HCT116 (cell line): ENCODE results near the gene ANO8. TPM values are rescaled to one million over a fixed set of nuclear protein-coding genes. Genes with fewer than 3 reads are reported as not detected.

Experiments used
- ATAC-seq: fragments of 200-7000 bp; cut with Tn5 transposase; 2 replicates; pipeline ENCODE4 v1.9.1; 2020; ENCODE audit warnings: mild to moderate bottlenecking, moderate library complexity
- BruUV-seq: library from RNA; stranded (reverse); fragments of 400-500 nt; replicated peaks from 2 replicates; lab custom pipeline; 2021; lab: Mats Ljungman, UMichigan
- CTCF ChIA-PET: fragments of 300-600 bp; sonication (Branson Sonifier 250); formaldehyde crosslinking; loops from one replicate; lab custom pipeline; 2021; ENCODE audit warnings: antibody characterized with exemption; lab: Charles Lee
- POLR2A ChIA-PET: fragments of 300-600, 350-600 bp; sonication (Branson Sonifier 250); formaldehyde crosslinking; loops from one replicate; lab custom pipeline; 2021; ENCODE audit warnings: antibody characterized with exemption; lab: Charles Lee
- RAD21 ChIA-PET, 2 experiments: fragments of 300-600 bp; sonication (Branson Sonifier 250); formaldehyde crosslinking; loops; one replicate each; lab custom pipeline; 2023; ENCODE audit warnings: low total read pairs in 2 of 2; ENCODE audit not compliant: uncharacterized antibody in 2 of 2, unreplicated experiment in 2 of 2, low non-redundant PET in 1 of 2; lab: Charles Lee
- DNase-seq: peaks from one replicate; pipeline ENCODE4 v3.0.0-alpha.2; 2010; ENCODE audit warnings: low read depth, low spot score
- H2AFZ ChIP-seq: fragments of 200-600 bp; shearing (Covaris generic), sonication (generic); 2 replicates; pipeline ENCODE4 v1.6.1; 2017; ENCODE audit warnings: low read depth, mixed run types, mixed read lengths, antibody characterized with exemption, low read length; ENCODE audit not compliant: poor library complexity, severe bottlenecking
- H3K27ac ChIP-seq: 2 replicates; pipeline ENCODE4 v1.5.1; 2012; ENCODE audit warnings: low read depth, low read length
- H3K27me3 ChIP-seq: fragments of 200-600 bp; sonication (generic); 2 replicates; pipeline ENCODE4 v1.6.1; 2016; ENCODE audit warnings: mixed run types, low read length, mixed read lengths; ENCODE audit not compliant: insufficient read depth
- H3K36me3 ChIP-seq, 2 experiments: fragments of 200-500 bp in 1 of 2; fragments of 200-600 bp in 1 of 2; sonication (Bioruptor generic) in 1 of 2; sonication (generic) in 1 of 2; 2 replicates each; pipeline versions ENCODE4 v1.5.1 to v1.6.1; 2014 to 2016; ENCODE audit warnings: low read length in 2 of 2, inconsistent platforms in 1 of 2, mixed read lengths in 1 of 2, mixed run types in 1 of 2; ENCODE audit not compliant: insufficient read depth in 2 of 2, control insufficient read depth in 1 of 2
- H3K4me1 ChIP-seq, 2 experiments: fragments of 200-600 bp in 1 of 2; sonication (generic) in 1 of 2; 2 replicates each; pipeline versions ENCODE4 v1.5.1 to v1.6.1; 2012 to 2017; ENCODE audit warnings: low read length in 2 of 2, inconsistent platforms in 1 of 2, mild to moderate bottlenecking in 1 of 2, mixed read lengths in 1 of 2, mixed run types in 1 of 2, moderate library complexity in 1 of 2; ENCODE audit not compliant: insufficient read depth in 2 of 2, control insufficient read depth in 1 of 2
- H3K4me2 ChIP-seq: fragments of 200-600 bp; sonication (generic); 2 replicates; pipeline ENCODE4 v1.6.1; 2017; ENCODE audit warnings: mixed run types, low read length, mixed read lengths
- H3K4me3 ChIP-seq, 2 experiments: fragments of 200-600 bp in 1 of 2; sonication (generic) in 1 of 2; replicated peaks in 1 of 2; 2 replicates each; pipeline ENCODE4 v1.5.1; 2011 to 2016; ENCODE audit warnings: low read length in 2 of 2, control low read depth in 1 of 2, low read depth in 1 of 2, mild to moderate bottlenecking in 1 of 2, mixed read lengths in 1 of 2, mixed run types in 1 of 2
- H3K79me2 ChIP-seq: fragments of 200-600 bp; sonication (generic); 2 replicates; pipeline ENCODE4 v1.6.1; 2017; ENCODE audit warnings: mild to moderate bottlenecking, mixed run types, low read length, moderate library complexity, mixed read lengths; ENCODE audit not compliant: insufficient read depth
- H3K9ac ChIP-seq: fragments of 200-600 bp; sonication (generic); 2 replicates; pipeline ENCODE4 v1.6.1; 2016; ENCODE audit warnings: low read length, mixed read lengths
- H3K9me2 ChIP-seq: fragments of 200-600 bp; sonication (generic), shearing (Covaris generic); 2 replicates; pipeline ENCODE4 v1.6.1; 2017; ENCODE audit warnings: mixed run types, mild to moderate bottlenecking, moderate library complexity; ENCODE audit not compliant: insufficient read depth
- H3K9me3 ChIP-seq, 2 experiments: fragments of 200-500 bp in 1 of 2; fragments of 200-600 bp in 1 of 2; sonication (Bioruptor generic) in 1 of 2; sonication (generic) in 1 of 2; 2 replicates each; pipeline ENCODE4 v1.6.1; 2014 to 2017; ENCODE audit warnings: low read length in 2 of 2, mixed read lengths in 2 of 2, inconsistent platforms in 1 of 2, low read depth in 1 of 2, mild to moderate bottlenecking in 1 of 2, mixed run types in 1 of 2, moderate library complexity in 1 of 2; ENCODE audit not compliant: control insufficient read depth in 1 of 2, insufficient read depth in 1 of 2
- H4K20me1 ChIP-seq: fragments of 200-600 bp; sonication (generic), shearing (Covaris generic); 2 replicates; pipeline ENCODE4 v1.6.1; 2017; ENCODE audit warnings: mixed run types, mild to moderate bottlenecking, moderate library complexity; ENCODE audit not compliant: insufficient read depth
- CTCF ChIP-seq, 3 experiments: fragments of 200-600 bp in 1 of 3; sonication (generic) in 1 of 3; IDR thresholded peaks in 2 of 3; conservative IDR thresholded peaks in 1 of 3; 2 replicates each; pipeline ENCODE4 v1.5.1; 2012 to 2017; ENCODE audit warnings: low read depth in 2 of 3, low read length in 2 of 3, antibody characterized with exemption in 1 of 3, borderline replicate concordance in 1 of 3, control low read depth in 1 of 3, mild to moderate bottlenecking in 1 of 3, mixed read lengths in 1 of 3, mixed run types in 1 of 3, moderate library complexity in 1 of 3; ENCODE audit not compliant: insufficient read depth in 1 of 3
- EZH2 ChIP-seq: fragments of 200-600 bp; sonication (generic); IDR thresholded peaks from 2 replicates; pipeline ENCODE4 v1.6.1; 2017; ENCODE audit warnings: antibody characterized with exemption, mixed run types
- EZH2phosphoT487 ChIP-seq: fragments of 200-600 bp; IDR thresholded peaks from 2 replicates; pipeline ENCODE4 v1.6.1; 2018; ENCODE audit warnings: antibody characterized with exemption, borderline replicate concordance
- FOSL1 ChIP-seq: IDR thresholded peaks from 2 replicates; pipeline ENCODE4 v1.6.1; 2012; ENCODE audit warnings: low read depth
- MAX ChIP-seq: IDR thresholded peaks from 2 replicates; pipeline ENCODE4 v1.6.1; 2012
- POLR2A ChIP-seq: IDR thresholded peaks from 2 replicates; pipeline ENCODE4 v1.7.0; 2011; ENCODE audit warnings: borderline replicate concordance; ENCODE audit not compliant: insufficient read depth, insufficient read length; ENCODE audit errors: extremely low read depth
- POLR2AphosphoS5 ChIP-seq: IDR thresholded peaks from 2 replicates; pipeline ENCODE4 v1.6.1; 2011; ENCODE audit warnings: mild to moderate bottlenecking, low read depth, low read length, moderate library complexity
- RAD21 ChIP-seq: IDR thresholded peaks from 2 replicates; pipeline ENCODE4 v1.6.1; 2012; ENCODE audit warnings: low read depth, mild to moderate bottlenecking
- REST ChIP-seq: IDR thresholded peaks from 2 replicates; pipeline ENCODE4 v1.6.1; 2012; ENCODE audit warnings: low read depth
- SIN3A ChIP-seq: IDR thresholded peaks from 2 replicates; pipeline ENCODE4 v1.6.1; 2012; ENCODE audit warnings: low read depth
- SP1 ChIP-seq: IDR thresholded peaks from 2 replicates; pipeline ENCODE4 v1.6.1; 2012; ENCODE audit warnings: low read depth
- TCF7L2 ChIP-seq: IDR thresholded peaks from 2 replicates; pipeline ENCODE4 v1.7.0; 2011; ENCODE audit warnings: borderline replicate concordance, inconsistent platforms; ENCODE audit not compliant: insufficient read depth, insufficient read length; ENCODE audit errors: extremely low read depth
- YY1 ChIP-seq: IDR thresholded peaks from 2 replicates; pipeline ENCODE4 v1.6.1; 2011; ENCODE audit warnings: low read length, low read depth, moderate library complexity, mild to moderate bottlenecking; ENCODE audit not compliant: insufficient replicate concordance; ENCODE audit errors: extremely low read depth
- ZBTB33 ChIP-seq: IDR thresholded peaks from 2 replicates; pipeline ENCODE4 v1.6.1; 2011; ENCODE audit warnings: mild to moderate bottlenecking, low read length, moderate library complexity; ENCODE audit not compliant: insufficient replicate concordance; ENCODE audit errors: extremely low read depth
- ZFX ChIP-seq: fragments of 450-650 bp; IDR thresholded peaks from 2 replicates; pipeline ENCODE4 v1.6.1; 2017
- ZNF274 ChIP-seq: fragments of 200-500 bp; sonication (Bioruptor generic); IDR thresholded peaks from 2 replicates; pipeline ENCODE4 v1.6.1; 2014; ENCODE audit warnings: mild to moderate bottlenecking, low read depth, low read length, inconsistent platforms
- intact Hi-C: fragments of 100-400 bp; cut with micrococcal nuclease; formaldehyde crosslinking; loops from 2 replicates; pipeline ENCODE4 v1.10.0; 2022
- total RNA-seq: library from RNA; stranded (reverse); gene quantifications from one replicate; pipeline ENCODE4 v1.2.1, GENCODE V29; 2021; ENCODE audit not compliant: unreplicated experiment

ANO8 gene
- total RNA-seq, 1 experiment from 2014 or later = 22.9 TPM

GRCh38 chr19:17347361-17347760, 12.7 kb upstream of the ANO8 start:
- Histone ChIP-seq H3K79me2 (no peaks in the 10 kb centered on the region), H3K27ac (no peak overlapping the region), H3K9ac (no peak overlapping the region), H3K4me1 (peaks cover 17 to 28% of the 10 kb centered on the region in 2 experiments; a peak in 3 of 4 replicates), H3K9me2 (no peaks in the 10 kb centered on the region), H4K20me1 (no peaks in the 10 kb centered on the region), H3K4me3 (no peak overlapping the region), H3K27me3 (no peaks in the 10 kb centered on the region), H2AFZ (no peak overlapping the region), H3K9me3 (no peaks in the 10 kb centered on the region), H3K36me3 (no peaks in the 10 kb centered on the region), H3K4me2 (no peak overlapping the region)
- DNase-seq = no peak
- BruUV-seq = no TSS peak
- POLR2A ChIA-PET = interaction anchor here (1.1 to 2.8 kb wide), 2 partner anchors 13 to 15 kb away, joined by 3 to 12 read pairs; partner anchors contain the start of gene ANO8
- CTCF ChIA-PET = interaction anchor here (0.7 to 1.8 kb wide), 3 partner anchors 11 to 39 kb away, joined by 3 to 5 read pairs (median 3); no protein-coding TSS in a partner anchor
- ATAC-seq = no peak
- TF ChIP-seq RAD21 (no peak), REST (no peak), POLR2A (no peak), POLR2AphosphoS5 (no peak), YY1 (no peak), TCF7L2 (no peak), SP1 (no peak), ZNF274 (no peak), SIN3A (no peak), EZH2 (no peak), ZFX (no peak), FOSL1 (no peak), ZBTB33 (no peak), CTCF (IDR thresholded peaks at IDR 0.05 in 2 of 3, conservative IDR thresholded peaks at IDR 0.05 in 1 of 3; ENCODE audit: borderline replicate concordance in 1 of 3, insufficient read depth in 1 of 3, low read depth in 2 of 3, low read length in 2 of 3) (no peak), EZH2phosphoT487 (no peak), MAX (no peak)
- RAD21 ChIA-PET = interaction anchor here in 1 of 2 experiments (0.5 to 0.6 kb wide), 2 partner anchors 39 to 44 kb away, joined by 3 to 6 read pairs; no protein-coding TSS in a partner anchor
- intact Hi-C loops = loop anchor here (2.0 kb wide), 1 partner anchor 119 kb away; no protein-coding TSS in a partner anchor
